GM19099 (cell line): ENCODE measurements around the gene MYRIP.

Experiments used
- POLR2A ChIP-seq: IDR thresholded peaks from 3 replicates; pipeline ENCODE4 v1.6.1; 2011; ENCODE audit warnings: low read depth; ENCODE audit not compliant: insufficient read length; ENCODE audit errors: extremely low read depth

The MYRIP gene

GRCh38 chr3:40143283-40144090 is 334.1 kb downstream of the MYRIP start:
- no peak for TF ChIP-seq POLR2A

- no peak for TF ChIP-seq POLR2A
These were observed 339.4 kb downstream of the MYRIP start for GRCh38 chr3:40148827-40149226.

- TF ChIP-seq POLR2A: no peak
These were observed 343.2 kb downstream of the MYRIP start for GRCh38 chr3:40152482-40153133.

- TF ChIP-seq POLR2A: no peak
These were observed 351.5 kb downstream of the MYRIP start for GRCh38 chr3:40160933-40161332.

GRCh38 chr3:40162616-40163015 is 353.2 kb downstream of the MYRIP start:
- TF ChIP-seq POLR2A: no peak

GRCh38 chr3:40166997-40167396 is 357.6 kb downstream of the MYRIP start:
- TF ChIP-seq POLR2A: no peak

GRCh38 chr3:40167958-40168357 is 358.5 kb downstream of the MYRIP start:
- no peak for TF ChIP-seq POLR2A

- TF ChIP-seq POLR2A: no peak
These were observed 360.6 kb downstream of the MYRIP start for GRCh38 chr3:40169983-40170382.

- no peak for TF ChIP-seq POLR2A
These were observed 361.0 kb downstream of the MYRIP start for GRCh38 chr3:40170395-40170794.

GRCh38 chr3:40172560-40172959 is 363.2 kb downstream of the MYRIP start:
- no peak for TF ChIP-seq POLR2A

GRCh38 chr3:40173227-40173721 is 363.9 kb downstream of the MYRIP start:
- TF ChIP-seq POLR2A: no peak

GRCh38 chr3:40178012-40178594 is 368.7 kb downstream of the MYRIP start:
- TF ChIP-seq POLR2A: no peak

GRCh38 chr3:40179016-40179415 is 369.6 kb downstream of the MYRIP start:
- no peak for TF ChIP-seq POLR2A

- no peak for TF ChIP-seq POLR2A
These were observed 371.8 kb downstream of the MYRIP start for GRCh38 chr3:40181182-40181581.

- no peak for TF ChIP-seq POLR2A
These were observed 375.8 kb downstream of the MYRIP start for GRCh38 chr3:40185029-40185695.
